H9 (cell line): ENCODE measurements around the gene BARX2. TPM values are rescaled to one million over a fixed set of nuclear protein-coding genes. Genes with fewer than 3 reads are reported as not detected.

Experiments used
- DNase-seq: peaks from one replicate; pipeline ENCODE4 v3.0.0-alpha.2; 2017
- H2AFZ ChIP-seq: one replicate; pipeline ENCODE4 v1.6.1; 2013; ENCODE audit warnings: mild to moderate bottlenecking, low read length, control low read depth, moderate library complexity
- H2AK5ac ChIP-seq: 2 replicates; pipeline ENCODE4 v1.6.1; 2013; ENCODE audit warnings: low read length, control low read depth, mixed read lengths; ENCODE audit not compliant: insufficient read length
- H2BK120ac ChIP-seq: one replicate; pipeline ENCODE4 v1.6.1; 2013; ENCODE audit warnings: low read depth, mild to moderate bottlenecking, low read length, control low read depth, inconsistent platforms; ENCODE audit not compliant: poor library complexity, severe bottlenecking
- H2BK12ac ChIP-seq: 2 replicates; pipeline ENCODE4 v1.6.1; 2013; ENCODE audit warnings: low read length, control low read depth, mixed read lengths, low read depth; ENCODE audit not compliant: insufficient read length
- H2BK15ac ChIP-seq: 2 replicates; pipeline ENCODE4 v1.6.1; 2013; ENCODE audit warnings: low read depth, low read length, control low read depth
- H2BK20ac ChIP-seq: one replicate; pipeline ENCODE4 v1.6.1; 2013; ENCODE audit warnings: low read depth, mild to moderate bottlenecking, low read length, control low read depth, inconsistent platforms; ENCODE audit not compliant: poor library complexity, severe bottlenecking
- H2BK5ac ChIP-seq: 2 replicates; pipeline ENCODE4 v1.6.1; 2013; ENCODE audit warnings: low read length, control low read depth, mixed read lengths; ENCODE audit not compliant: insufficient read length
- H3K14ac ChIP-seq: 2 replicates; pipeline ENCODE4 v1.6.1; 2013; ENCODE audit warnings: low read length, control low read depth; ENCODE audit not compliant: insufficient read depth
- H3K18ac ChIP-seq: 2 replicates; pipeline ENCODE4 v1.6.1; 2013; ENCODE audit warnings: low read depth, mild to moderate bottlenecking, mixed read lengths, low read length, control low read depth; ENCODE audit not compliant: insufficient read length
- H3K23ac ChIP-seq: 2 replicates; pipeline ENCODE4 v1.6.1; 2013; ENCODE audit warnings: low read length, control low read depth, mixed read lengths, low read depth; ENCODE audit not compliant: insufficient read length
- H3K23me2 ChIP-seq: 2 replicates; pipeline ENCODE4 v1.6.1; 2013; ENCODE audit warnings: low read depth, mild to moderate bottlenecking, mixed read lengths, low read length, control low read depth; ENCODE audit not compliant: insufficient read length, poor library complexity, severe bottlenecking
- H3K27ac ChIP-seq: 2 replicates; pipeline ENCODE4 v1.5.1; 2013; ENCODE audit warnings: low read length, control low read depth, mixed read lengths, low read depth; ENCODE audit not compliant: insufficient read length
- H3K27me3 ChIP-seq: 2 replicates; pipeline ENCODE4 v1.6.1; 2013; ENCODE audit warnings: low read length, control low read depth, inconsistent platforms; ENCODE audit not compliant: insufficient read depth
- H3K4ac ChIP-seq: 2 replicates; pipeline ENCODE4 v1.6.1; 2013; ENCODE audit warnings: low read depth, mild to moderate bottlenecking, control low read depth, inconsistent platforms, low read length, moderate library complexity
- H3K4me1 ChIP-seq: 2 replicates; pipeline ENCODE4 v1.6.1; 2013; ENCODE audit warnings: low read length, control low read depth, inconsistent platforms; ENCODE audit not compliant: insufficient read depth
- H3K4me2 ChIP-seq: 2 replicates; pipeline ENCODE4 v1.6.1; 2013; ENCODE audit warnings: low read length, control low read depth, mixed read lengths; ENCODE audit not compliant: insufficient read length, insufficient read depth
- H3K56ac ChIP-seq: 2 replicates; pipeline ENCODE4 v1.6.1; 2013; ENCODE audit warnings: low read depth, mild to moderate bottlenecking, mixed read lengths, low read length, control low read depth; ENCODE audit not compliant: insufficient read length
- H3K79me1 ChIP-seq: 2 replicates; pipeline ENCODE4 v1.6.1; 2013; ENCODE audit warnings: low read depth, mild to moderate bottlenecking, moderate library complexity, low read length, control low read depth, inconsistent platforms; ENCODE audit not compliant: insufficient read depth, poor library complexity, severe bottlenecking
- H3K79me2 ChIP-seq: 2 replicates; pipeline ENCODE4 v1.6.1; 2013; ENCODE audit warnings: low read length, control low read depth, inconsistent platforms; ENCODE audit not compliant: insufficient read depth
- H3K9ac ChIP-seq: 2 replicates; pipeline ENCODE4 v1.6.1; 2013; ENCODE audit warnings: low read length, control low read depth, mixed read lengths; ENCODE audit not compliant: insufficient read length; ENCODE audit errors: extremely low read depth
- H3K9me3 ChIP-seq: one replicate; pipeline ENCODE4 v1.6.1; 2013; ENCODE audit warnings: low read depth, low read length, inconsistent platforms; ENCODE audit not compliant: control insufficient read depth
- H3T11ph ChIP-seq: one replicate; pipeline ENCODE4 v1.6.1; 2013; ENCODE audit warnings: mild to moderate bottlenecking, low read length, control low read depth, inconsistent platforms
- H4K20me1 ChIP-seq: one replicate; pipeline ENCODE4 v1.6.1; 2013; ENCODE audit not compliant: control insufficient read depth, insufficient read length, insufficient read depth
- H4K5ac ChIP-seq: 2 replicates; pipeline ENCODE4 v1.6.1; 2013; ENCODE audit warnings: low read depth, mild to moderate bottlenecking, mixed read lengths, low read length, control low read depth; ENCODE audit not compliant: insufficient read length
- H4K8ac ChIP-seq: replicated peaks from 2 replicates; pipeline ENCODE4 v1.6.1; 2013; ENCODE audit warnings: low read length, control low read depth, mixed read lengths, low read depth; ENCODE audit not compliant: insufficient read length
- H4K91ac ChIP-seq: 2 replicates; pipeline ENCODE4 v1.6.1; 2013; ENCODE audit warnings: low read depth, mild to moderate bottlenecking, moderate library complexity, mixed read lengths, low read length, control low read depth; ENCODE audit not compliant: insufficient read length
- H3K27ac Mint-ChIP-seq, 3 experiments: 2 replicates in 2 of 3; 3 replicates in 1 of 3; pipeline ENCODE4 v1.8.0; 2020 to 2021; ENCODE audit warnings: mixed read lengths in 3 of 3, mild to moderate bottlenecking in 1 of 3, moderate library complexity in 1 of 3
- H3K27me3 Mint-ChIP-seq: 2 replicates; pipeline ENCODE4 v1.8.0; 2021; ENCODE audit warnings: low read depth, mild to moderate bottlenecking, moderate library complexity, mixed read lengths
- H3K36me3 Mint-ChIP-seq, 3 experiments: 2 replicates in 2 of 3; 3 replicates in 1 of 3; pipeline ENCODE4 v1.8.0; 2020 to 2021; ENCODE audit warnings: low read depth in 3 of 3, mixed read lengths in 3 of 3; ENCODE audit not compliant: insufficient read depth in 1 of 3
- H3K4me1 Mint-ChIP-seq, 2 experiments: 2 replicates each; pipeline ENCODE4 v1.8.0; 2020; ENCODE audit warnings: mixed read lengths in 2 of 2
- H3K4me3 Mint-ChIP-seq, 2 experiments: 2 replicates in 1 of 2; 3 replicates in 1 of 2; pipeline ENCODE4 v1.8.0; 2020 to 2021; ENCODE audit warnings: mild to moderate bottlenecking in 2 of 2, mixed read lengths in 2 of 2, moderate library complexity in 1 of 2
- H3K9me3 Mint-ChIP-seq, 2 experiments: 2 replicates in 1 of 2; 3 replicates in 1 of 2; pipeline ENCODE4 v1.8.0; 2020; ENCODE audit warnings: mild to moderate bottlenecking in 2 of 2, mixed read lengths in 2 of 2, moderate library complexity in 1 of 2
- WGBS: extraction: QIAGEN DNeasy Blood & Tissue Kit; methylation state at CpG from one replicate; pipeline ENCODE4 v1.1.7; 2013; ENCODE audit warnings: missing lambda C conversion rate, low lambda C conversion rate, mixed read lengths; ENCODE audit not compliant: insufficient read length; ENCODE audit errors: extremely low coverage; 5-methylcytosine and 5-hydroxymethylcytosine counted together
- total RNA-seq: library from RNA; stranded (reverse); gene quantifications from 2 replicates; pipeline ENCODE4 v1.2.1, GENCODE V29; 2021
- TF ChIP-seq, protein P1 (sequence below): fragments of 200-600 bp; sonication (generic); conservative IDR thresholded peaks from 3 replicates; pipeline ENCODE4 v1.8.0; 2021; ENCODE audit warnings: antibody characterized with exemption, mild to moderate bottlenecking

BARX2 gene
- total RNA-seq, 1 experiment from 2014 or later: not detected

DNA sequence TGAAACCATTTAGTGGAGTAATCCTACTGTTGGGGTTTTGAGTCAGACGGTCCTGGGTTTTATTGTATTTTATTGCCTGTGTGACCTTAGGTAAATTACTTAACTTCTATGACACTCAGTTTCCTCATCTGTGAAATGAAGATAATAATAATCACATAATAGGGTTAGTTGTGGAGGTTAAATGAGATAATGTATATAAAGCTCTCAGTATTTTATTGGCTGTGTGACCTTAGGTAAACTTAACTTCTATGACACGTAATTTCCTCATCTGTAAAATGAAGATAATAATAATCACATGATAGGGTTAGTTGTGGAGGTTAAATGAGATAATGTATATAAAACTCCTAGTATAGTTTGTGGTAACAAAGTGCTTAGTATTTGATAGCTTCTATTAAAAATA, 13.2 kb downstream of the BARX2 start:
- Histone ChIP-seq H3K14ac (no peak overlapping the region), H3K4me1 (no peaks in the 10 kb centered on the region), H2BK12ac (no peak overlapping the region), H3K18ac (no peak overlapping the region), H3K4me2 (no peak overlapping the region), H3K79me1 (no peaks in the 10 kb centered on the region), H3K4ac (no peak overlapping the region), H3K9me3 (no peaks in the 10 kb centered on the region), H3T11ph (no peak overlapping the region), H2BK15ac (no peak overlapping the region), H3K56ac (no peak overlapping the region), H2AFZ (no peak overlapping the region), H3K79me2 (no peaks in the 10 kb centered on the region), H2BK5ac (no peak overlapping the region), H4K20me1 (no peaks in the 10 kb centered on the region), H3K23ac (no peak overlapping the region), H2BK20ac (no peak overlapping the region), H3K9ac (no peak overlapping the region), H3K27ac (no peak overlapping the region), H2BK120ac (no peak overlapping the region), H3K27me3 (no peaks in the 10 kb centered on the region), H2AK5ac (no peak overlapping the region), H4K91ac (no peak overlapping the region), H4K8ac (no peak overlapping the region), H3K23me2 (no peaks in the 10 kb centered on the region), H4K5ac (no peak overlapping the region)
- TF ChIP-seq, protein P1, sequence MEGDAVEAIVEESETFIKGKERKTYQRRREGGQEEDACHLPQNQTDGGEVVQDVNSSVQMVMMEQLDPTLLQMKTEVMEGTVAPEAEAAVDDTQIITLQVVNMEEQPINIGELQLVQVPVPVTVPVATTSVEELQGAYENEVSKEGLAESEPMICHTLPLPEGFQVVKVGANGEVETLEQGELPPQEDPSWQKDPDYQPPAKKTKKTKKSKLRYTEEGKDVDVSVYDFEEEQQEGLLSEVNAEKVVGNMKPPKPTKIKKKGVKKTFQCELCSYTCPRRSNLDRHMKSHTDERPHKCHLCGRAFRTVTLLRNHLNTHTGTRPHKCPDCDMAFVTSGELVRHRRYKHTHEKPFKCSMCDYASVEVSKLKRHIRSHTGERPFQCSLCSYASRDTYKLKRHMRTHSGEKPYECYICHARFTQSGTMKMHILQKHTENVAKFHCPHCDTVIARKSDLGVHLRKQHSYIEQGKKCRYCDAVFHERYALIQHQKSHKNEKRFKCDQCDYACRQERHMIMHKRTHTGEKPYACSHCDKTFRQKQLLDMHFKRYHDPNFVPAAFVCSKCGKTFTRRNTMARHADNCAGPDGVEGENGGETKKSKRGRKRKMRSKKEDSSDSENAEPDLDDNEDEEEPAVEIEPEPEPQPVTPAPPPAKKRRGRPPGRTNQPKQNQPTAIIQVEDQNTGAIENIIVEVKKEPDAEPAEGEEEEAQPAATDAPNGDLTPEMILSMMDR: no peak
- H3K27ac Mint-ChIP-seq: no peak overlapping the region
- no peaks in the 10 kb centered on the region for H3K9me3 Mint-ChIP-seq
- no peaks in the 10 kb centered on the region for H3K36me3 Mint-ChIP-seq
- no CpG with 5 or more reads among the region's 2 CpGs for WGBS
- no peak for DNase-seq
- no peaks in the 10 kb centered on the region for H3K4me1 Mint-ChIP-seq
- peaks cover 13% of the 10 kb centered on the region for H3K27me3 Mint-ChIP-seq
- no peak overlapping the region for H3K4me3 Mint-ChIP-seq
